ENCODE results near the gene KCNQ2. TPM values are rescaled to one million over a fixed set of nuclear protein-coding genes. Genes with fewer than 3 reads are reported as not detected.

The KCNQ2 gene
- total and polyA plus RNA-seq, 4 donors, result not detected

DNA sequence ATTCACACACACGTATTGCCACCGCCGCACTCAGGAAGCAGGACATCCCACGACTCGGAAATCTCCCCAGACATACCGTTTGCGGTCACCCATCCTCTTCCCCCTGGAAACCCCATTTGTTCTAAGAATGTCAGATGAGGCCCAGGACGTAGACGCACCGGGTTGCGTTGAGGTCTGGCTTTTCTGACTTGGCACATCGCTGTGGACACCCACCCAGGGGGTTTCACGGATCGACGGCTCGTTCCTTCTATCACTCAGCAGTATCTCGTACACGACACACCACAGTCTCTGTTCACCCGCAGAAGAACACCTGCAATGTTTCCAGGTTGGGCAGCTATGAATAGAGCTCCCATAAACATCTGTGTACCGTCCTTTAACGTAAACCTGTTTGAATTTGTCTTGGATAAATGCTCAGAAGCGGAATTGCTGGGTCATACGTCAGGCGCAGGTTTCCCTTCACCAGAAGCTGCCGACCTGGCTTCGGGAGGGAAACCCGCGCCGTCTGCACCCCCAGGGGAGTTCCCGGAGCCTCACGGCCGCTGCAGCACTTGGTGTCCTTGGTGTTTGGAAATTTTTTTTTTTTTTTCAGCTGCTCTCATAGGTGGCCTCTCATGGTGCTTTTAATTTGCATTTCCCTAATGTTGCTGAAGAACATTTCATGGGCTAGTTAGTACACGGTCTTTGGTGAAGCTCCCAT is 35.8 kb upstream of the KCNQ2 start:
- Histone ChIP-seq H3K27ac (ENCODE audit: low read depth in 1 of 2, low read length in 2 of 2) (no peak overlapping the region), H3K4me3 (ENCODE audit: low read depth in 1 of 3, low read length in 3 of 3) (no peak overlapping the region), H3K27me3 (ENCODE audit: control insufficient read depth in 4 of 4, insufficient read depth in 4 of 4, low read length in 3 of 4) (peaks cover 0 to 3% (median under 1%) of the 10 kb centered on the region in 4 donors), H3K36me3 (ENCODE audit: control insufficient read depth in 4 of 4, insufficient read depth in 3 of 4, low read depth in 1 of 4, low read length in 3 of 4) (no peaks in the 10 kb centered on the region), H3K4me1 (ENCODE audit: control insufficient read depth in 4 of 4, insufficient read depth in 4 of 4, low read length in 3 of 4) (no peaks in the 10 kb centered on the region), H3K9me3 (ENCODE audit: control insufficient read depth in 4 of 4, low read length in 3 of 4) (peaks cover 0 to 6% (median 4%) of the 10 kb centered on the region in 4 donors), H3K9ac (ENCODE audit: low read depth in 1 of 2, low read length in 2 of 2) (no peak overlapping the region)
- TF ChIP-seq NR2F2 (IDR thresholded peaks at IDR 0.05), result no peak
- no peak for TF ChIP-seq RAD21 (IDR thresholded peaks at IDR 0.05)
- TF ChIP-seq ZBTB33 (IDR thresholded peaks at IDR 0.05), result no peak
- no peak for TF ChIP-seq CTCF (IDR thresholded peaks at IDR 0.05; ENCODE audit: low read depth, low read length, missing input control)
- TF ChIP-seq FOXA1 (IDR thresholded peaks at IDR 0.05), result no peak
- no peak for DNase-seq (ENCODE audit: low spot score)
- WGBS, result 90% methylated on average over 33 of the region's 33 CpGs

GRCh38 chr20:63507083-63507743 is 34.8 kb upstream of the KCNQ2 start:
- TF ChIP-seq, protein P1, sequence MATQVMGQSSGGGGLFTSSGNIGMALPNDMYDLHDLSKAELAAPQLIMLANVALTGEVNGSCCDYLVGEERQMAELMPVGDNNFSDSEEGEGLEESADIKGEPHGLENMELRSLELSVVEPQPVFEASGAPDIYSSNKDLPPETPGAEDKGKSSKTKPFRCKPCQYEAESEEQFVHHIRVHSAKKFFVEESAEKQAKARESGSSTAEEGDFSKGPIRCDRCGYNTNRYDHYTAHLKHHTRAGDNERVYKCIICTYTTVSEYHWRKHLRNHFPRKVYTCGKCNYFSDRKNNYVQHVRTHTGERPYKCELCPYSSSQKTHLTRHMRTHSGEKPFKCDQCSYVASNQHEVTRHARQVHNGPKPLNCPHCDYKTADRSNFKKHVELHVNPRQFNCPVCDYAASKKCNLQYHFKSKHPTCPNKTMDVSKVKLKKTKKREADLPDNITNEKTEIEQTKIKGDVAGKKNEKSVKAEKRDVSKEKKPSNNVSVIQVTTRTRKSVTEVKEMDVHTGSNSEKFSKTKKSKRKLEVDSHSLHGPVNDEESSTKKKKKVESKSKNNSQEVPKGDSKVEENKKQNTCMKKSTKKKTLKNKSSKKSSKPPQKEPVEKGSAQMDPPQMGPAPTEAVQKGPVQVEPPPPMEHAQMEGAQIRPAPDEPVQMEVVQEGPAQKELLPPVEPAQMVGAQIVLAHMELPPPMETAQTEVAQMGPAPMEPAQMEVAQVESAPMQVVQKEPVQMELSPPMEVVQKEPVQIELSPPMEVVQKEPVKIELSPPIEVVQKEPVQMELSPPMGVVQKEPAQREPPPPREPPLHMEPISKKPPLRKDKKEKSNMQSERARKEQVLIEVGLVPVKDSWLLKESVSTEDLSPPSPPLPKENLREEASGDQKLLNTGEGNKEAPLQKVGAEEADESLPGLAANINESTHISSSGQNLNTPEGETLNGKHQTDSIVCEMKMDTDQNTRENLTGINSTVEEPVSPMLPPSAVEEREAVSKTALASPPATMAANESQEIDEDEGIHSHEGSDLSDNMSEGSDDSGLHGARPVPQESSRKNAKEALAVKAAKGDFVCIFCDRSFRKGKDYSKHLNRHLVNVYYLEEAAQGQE (IDR thresholded peaks at IDR 0.05), result no peak
- TF ChIP-seq TAF1 (conservative IDR thresholded peaks at IDR 0.05), result no peak
- no peak for TF ChIP-seq SP1 (IDR thresholded peaks at IDR 0.05)
- no peak for TF ChIP-seq FOXA1 (IDR thresholded peaks at IDR 0.05)
- no peak for TF ChIP-seq ZBTB33 (IDR thresholded peaks at IDR 0.05)
- TF ChIP-seq, protein P2, sequence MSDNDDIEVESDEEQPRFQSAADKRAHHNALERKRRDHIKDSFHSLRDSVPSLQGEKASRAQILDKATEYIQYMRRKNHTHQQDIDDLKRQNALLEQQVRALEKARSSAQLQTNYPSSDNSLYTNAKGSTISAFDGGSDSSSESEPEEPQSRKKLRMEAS (IDR thresholded peaks at IDR 0.05), result no peak
- no peak for TF ChIP-seq HNF4A (conservative IDR thresholded peaks at IDR 0.05)
- TF ChIP-seq RAD21 (IDR thresholded peaks at IDR 0.05), result no peak
- no peak for TF ChIP-seq GABPA (IDR thresholded peaks at IDR 0.05 in 1 of 2, conservative IDR thresholded peaks at IDR 0.05 in 1 of 2)
- no peak for TF ChIP-seq NR2F2 (IDR thresholded peaks at IDR 0.05)
- TF ChIP-seq EGR1 (IDR thresholded peaks at IDR 0.05; ENCODE audit: low read depth in 2 of 2), result no peak
- TF ChIP-seq HNF4G (IDR thresholded peaks at IDR 0.05), result no peak
- H3K9me3 ChIP-seq (ENCODE audit: control insufficient read depth in 4 of 4, low read length in 3 of 4), result peaks cover 0 to 6% (median 4%) of the 10 kb centered on the region in 4 donors
- DNase-seq (ENCODE audit: low spot score), result no peak
- H3K27ac ChIP-seq (ENCODE audit: low read depth in 1 of 2, low read length in 2 of 2), result no peak overlapping the region
- no peaks in the 10 kb centered on the region for H3K36me3 ChIP-seq (ENCODE audit: control insufficient read depth in 4 of 4, insufficient read depth in 3 of 4, low read depth in 1 of 4, low read length in 3 of 4)
- H3K9ac ChIP-seq (ENCODE audit: low read depth in 1 of 2, low read length in 2 of 2), result no peak overlapping the region
- peaks cover 0 to 3% (median under 1%) of the 10 kb centered on the region in 4 donors for H3K27me3 ChIP-seq (ENCODE audit: control insufficient read depth in 4 of 4, insufficient read depth in 4 of 4, low read length in 3 of 4)
- 90% methylated on average over 30 of the region's 30 CpGs for WGBS
- H3K4me3 ChIP-seq (ENCODE audit: low read depth in 1 of 3, low read length in 3 of 3), result no peak overlapping the region
- no peaks in the 10 kb centered on the region for H3K4me1 ChIP-seq (ENCODE audit: control insufficient read depth in 4 of 4, insufficient read depth in 4 of 4, low read length in 3 of 4)
